Keratinocyte (primary cell): ENCODE data around the gene CPPED1. TPM values are rescaled to one million over a fixed set of nuclear protein-coding genes. Genes with fewer than 3 reads are reported as not detected.

ENCODE experiments used
- DNase-seq: peaks from one replicate; pipeline ENCODE4 v3.0.0-alpha.2; 2011; ENCODE audit warnings: low read depth, missing footprints, low spot score
- FAIRE-seq: peaks from 2 replicates; lab custom pipeline; 2011; peaks lifted over from hg19 to GRCh38; lab: Jason Lieb, UNC
- H2AFZ ChIP-seq: 2 replicates; pipeline ENCODE4 v1.6.0; 2012; ENCODE audit warnings: low read length, control low read depth, inconsistent platforms; ENCODE audit not compliant: control insufficient read depth
- H3K27ac ChIP-seq: 2 replicates; pipeline ENCODE4 v1.5.1; 2011; ENCODE audit warnings: low read length; ENCODE audit not compliant: control insufficient read depth, insufficient read depth
- H3K27me3 ChIP-seq: 3 replicates; pipeline ENCODE4 v1.6.0; 2011; ENCODE audit warnings: low read length; ENCODE audit not compliant: control insufficient read depth, insufficient read depth; ENCODE audit errors: extremely low read depth
- H3K36me3 ChIP-seq, 2 experiments: 2 replicates in 1 of 2; 3 replicates in 1 of 2; pipeline ENCODE4 v1.5.1; 2011; ENCODE audit warnings: low read length in 2 of 2, mild to moderate bottlenecking in 1 of 2; ENCODE audit not compliant: control insufficient read depth in 2 of 2, insufficient read depth in 2 of 2; ENCODE audit errors: extremely low read depth in 1 of 2
- H3K4me1 ChIP-seq: 3 replicates; pipeline ENCODE4 v1.5.1; 2011; ENCODE audit warnings: low read length; ENCODE audit not compliant: control insufficient read depth, insufficient read depth; ENCODE audit errors: extremely low read depth
- H3K4me2 ChIP-seq: 3 replicates; pipeline ENCODE4 v1.6.0; 2011; ENCODE audit warnings: low read depth, low read length; ENCODE audit not compliant: control insufficient read depth, insufficient read depth; ENCODE audit errors: extremely low read depth
- H3K4me3 ChIP-seq, 3 experiments: fragments of 200-600 bp in 1 of 3; sonication (generic) in 1 of 3; 2 replicates in 2 of 3; 3 replicates in 1 of 3; pipeline ENCODE4 v1.5.1; 2011 to 2016; ENCODE audit warnings: low read length in 3 of 3, mild to moderate bottlenecking in 3 of 3, control low read depth in 2 of 3, inconsistent platforms in 1 of 3, low read depth in 1 of 3, mixed read lengths in 1 of 3, mixed run types in 1 of 3, moderate library complexity in 1 of 3; ENCODE audit not compliant: control insufficient read depth in 2 of 3, insufficient read depth in 2 of 3; ENCODE audit errors: extremely low read depth in 1 of 3
- H3K79me2 ChIP-seq: 2 replicates; pipeline ENCODE4 v1.6.0; 2012; ENCODE audit warnings: low read length; ENCODE audit not compliant: control insufficient read depth, insufficient read depth
- H3K9ac ChIP-seq: 3 replicates; pipeline ENCODE4 v1.6.0; 2011; ENCODE audit warnings: low read length; ENCODE audit not compliant: control insufficient read depth, insufficient read depth; ENCODE audit errors: extremely low read depth
- H3K9me1 ChIP-seq: 3 replicates; pipeline ENCODE4 v1.6.0; 2011; ENCODE audit warnings: low read length; ENCODE audit not compliant: control insufficient read depth, insufficient read depth; ENCODE audit errors: extremely low read depth
- H3K9me3 ChIP-seq: 2 replicates; pipeline ENCODE4 v1.5.1; 2012; ENCODE audit warnings: low read depth, low read length; ENCODE audit not compliant: control insufficient read depth
- H4K20me1 ChIP-seq: 3 replicates; pipeline ENCODE4 v1.6.0; 2011; ENCODE audit warnings: low read length; ENCODE audit not compliant: control insufficient read depth, insufficient read depth; ENCODE audit errors: extremely low read depth
- EZH2 ChIP-seq: IDR thresholded peaks from one replicate; pipeline ENCODE4 v1.6.1; 2012; ENCODE audit warnings: inconsistent platforms, mild to moderate bottlenecking, low read length, moderate library complexity
- dilution Hi-C: fragments of 300-500 bp; cut with MboI; formaldehyde crosslinking; loops from one replicate; pipeline ENCODE4 v1.7.0; 2020; ENCODE audit warnings: low sequenced_read_pairs; ENCODE audit not compliant: extremely low pct_ligation_motif_present
- polyA plus RNA-seq, 5 experiments: library from polyadenylated mRNA; depleted of rRNA in 3 of 5; stranded (reverse) in 3 of 5; stranded (forward) in 1 of 5; unstranded in 1 of 5; fragments of >200 nt; gene quantifications; 1 replicate in 1 of 5; 2 replicates in 3 of 5; 3 replicates in 1 of 5; pipeline versions ENCODE4 v1.2.1 to v1.2.3, GENCODE V29; 2011 to 2012; ENCODE audit warnings: missing spikeins in 2 of 5, low read depth in 1 of 5, low replicate concordance in 1 of 5
- TF ChIP-seq, protein P1 (sequence below), 3 experiments: IDR thresholded peaks in 1 of 3; conservative IDR thresholded peaks in 1 of 3; optimal IDR thresholded peaks in 1 of 3; 2 replicates in 2 of 3; 3 replicates in 1 of 3; pipeline versions ENCODE3 to v1.5.1; 2011; ENCODE audit warnings: low read length in 3 of 3, mild to moderate bottlenecking in 3 of 3, moderate library complexity in 2 of 3, control low read depth in 1 of 3, inconsistent platforms in 1 of 3; ENCODE audit not compliant: insufficient read depth in 2 of 3; ENCODE audit errors: extremely low read depth in 1 of 3

Gene CPPED1
- polyA plus RNA-seq, 1 donor (not counting 4 experiments of a cell fraction or from before 2014, with no cell fraction given): 14.4 TPM

GRCh38 chr16:12784076-12784475 lies 19.6 kb downstream of the CPPED1 start:
- DNase-seq (no peak), FAIRE-seq (no peak)
- no peak overlapping the region for H3K27ac ChIP-seq
- H3K9me1 ChIP-seq: no peaks in the 10 kb centered on the region
- no peak overlapping the region for H2AFZ ChIP-seq
- no peak overlapping the region for H3K4me3 ChIP-seq
- no peak overlapping the region for H3K9ac ChIP-seq
- no peaks in the 10 kb centered on the region for H3K4me1 ChIP-seq
- H3K27me3 ChIP-seq: no peaks in the 10 kb centered on the region
- dilution Hi-C loops: no loop called here
- no peaks in the 10 kb centered on the region for H3K79me2 ChIP-seq
- H4K20me1 ChIP-seq: no peaks in the 10 kb centered on the region
- no peak overlapping the region for H3K4me2 ChIP-seq
- H3K36me3 ChIP-seq: peaks cover 0 to 3% of the 10 kb centered on the region in 2 experiments
- H3K9me3 ChIP-seq: no peaks in the 10 kb centered on the region
- no peak for TF ChIP-seq EZH2
- TF ChIP-seq, protein P1, sequence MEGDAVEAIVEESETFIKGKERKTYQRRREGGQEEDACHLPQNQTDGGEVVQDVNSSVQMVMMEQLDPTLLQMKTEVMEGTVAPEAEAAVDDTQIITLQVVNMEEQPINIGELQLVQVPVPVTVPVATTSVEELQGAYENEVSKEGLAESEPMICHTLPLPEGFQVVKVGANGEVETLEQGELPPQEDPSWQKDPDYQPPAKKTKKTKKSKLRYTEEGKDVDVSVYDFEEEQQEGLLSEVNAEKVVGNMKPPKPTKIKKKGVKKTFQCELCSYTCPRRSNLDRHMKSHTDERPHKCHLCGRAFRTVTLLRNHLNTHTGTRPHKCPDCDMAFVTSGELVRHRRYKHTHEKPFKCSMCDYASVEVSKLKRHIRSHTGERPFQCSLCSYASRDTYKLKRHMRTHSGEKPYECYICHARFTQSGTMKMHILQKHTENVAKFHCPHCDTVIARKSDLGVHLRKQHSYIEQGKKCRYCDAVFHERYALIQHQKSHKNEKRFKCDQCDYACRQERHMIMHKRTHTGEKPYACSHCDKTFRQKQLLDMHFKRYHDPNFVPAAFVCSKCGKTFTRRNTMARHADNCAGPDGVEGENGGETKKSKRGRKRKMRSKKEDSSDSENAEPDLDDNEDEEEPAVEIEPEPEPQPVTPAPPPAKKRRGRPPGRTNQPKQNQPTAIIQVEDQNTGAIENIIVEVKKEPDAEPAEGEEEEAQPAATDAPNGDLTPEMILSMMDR (optimal IDR thresholded peaks at IDR 0.05 in 1 of 3, IDR thresholded peaks at IDR 0.05 in 1 of 3, conservative IDR thresholded peaks at IDR 0.05 in 1 of 3; ENCODE audit: extremely low read depth in 1 of 3, insufficient read depth in 2 of 3, low read length in 3 of 3): no peak

- TF ChIP-seq, protein P1 (optimal IDR thresholded peaks at IDR 0.05 in 1 of 3, IDR thresholded peaks at IDR 0.05 in 1 of 3, conservative IDR thresholded peaks at IDR 0.05 in 1 of 3; ENCODE audit: extremely low read depth in 1 of 3, insufficient read depth in 2 of 3, low read length in 3 of 3): no peak
- TF ChIP-seq EZH2: no peak
- no peaks in the 10 kb centered on the region for H3K79me2 ChIP-seq
- no peak for DNase-seq
- H3K4me3 ChIP-seq: no peak overlapping the region
- H3K9me3 ChIP-seq: no peaks in the 10 kb centered on the region
- no peaks in the 10 kb centered on the region for H3K27me3 ChIP-seq
- no peak overlapping the region for H3K9ac ChIP-seq
- H3K27ac ChIP-seq: no peak overlapping the region
- no peaks in the 10 kb centered on the region for H4K20me1 ChIP-seq
- H3K4me1 ChIP-seq: no peaks in the 10 kb centered on the region
- H3K4me2 ChIP-seq: no peak overlapping the region
- H3K9me1 ChIP-seq: no peaks in the 10 kb centered on the region
- H3K36me3 ChIP-seq: peaks cover 0 to 3% of the 10 kb centered on the region in 2 experiments
- H2AFZ ChIP-seq: no peak overlapping the region
- dilution Hi-C loops: no loop called here
- FAIRE-seq: no peak
Measured at GRCh38 chr16:12781777-12782176, 21.9 kb downstream of the CPPED1 start.
